K562 (cell line): Measurements from ENCODE around the gene CYLD. TPM values are rescaled to one million over a fixed set of nuclear protein-coding genes. Genes with fewer than 3 reads are reported as not detected.

Experiments
- CC2D1A ChIP-seq: fragments of 450-650 bp; IDR thresholded peaks from 2 replicates; pipeline ENCODE4 v1.6.1; 2017; ENCODE audit warnings: mild to moderate bottlenecking
- GTF2F1 ChIP-seq: IDR thresholded peaks from 2 replicates; pipeline ENCODE4 v1.6.1; 2011; ENCODE audit warnings: low read depth, low read length, improper control_type of control experiment
- HDAC8 ChIP-seq: fragments of 450-650 bp; IDR thresholded peaks from 2 replicates; pipeline ENCODE4 v1.6.1; 2016; ENCODE audit warnings: mild to moderate bottlenecking, missing genetic modification characterization, moderate library complexity, missing compliant biosample characterization
- MYBL2 ChIP-seq, 2 experiments: fragments of 450-650 bp in 1 of 2; sonication (generic) in 1 of 2; formaldehyde crosslinking in 1 of 2; IDR thresholded peaks; 2 replicates each; pipeline versions ENCODE4 v1.6.1 to v1.8.1; 2017 to 2022; ENCODE audit warnings: borderline replicate concordance in 1 of 2, inconsistent platforms in 1 of 2, low read depth in 1 of 2, mild to moderate bottlenecking in 1 of 2, missing genetic modification reagents in 1 of 2, moderate library complexity in 1 of 2
- NFRKB ChIP-seq: fragments of 450-650 bp; IDR thresholded peaks from 2 replicates; pipeline ENCODE4 v1.6.1; 2016; ENCODE audit warnings: low read depth
- RAD21 ChIP-seq, 2 experiments: fragments of 250-450 bp in 1 of 2; fragments of 450-650 bp in 1 of 2; sonication (Bioruptor Pico) in 1 of 2; formaldehyde crosslinking in 1 of 2; IDR thresholded peaks in 1 of 2; conservative IDR thresholded peaks in 1 of 2; 2 replicates each; pipeline versions ENCODE4 v1.4.0 to v1.8.0; 2020 to 2022; ENCODE audit warnings: mild to moderate bottlenecking in 2 of 2, moderate library complexity in 1 of 2
- SIX5 ChIP-seq, 2 experiments: IDR thresholded peaks; 2 replicates each; pipeline ENCODE4 v1.6.1; 2011; ENCODE audit warnings: low read length in 2 of 2, borderline replicate concordance in 1 of 2, low read depth in 1 of 2, mild to moderate bottlenecking in 1 of 2, moderate library complexity in 1 of 2; ENCODE audit not compliant: insufficient read depth in 1 of 2
- polyA plus RNA-seq, 8 experiments: library from polyadenylated mRNA; depleted of rRNA in 4 of 8; stranded (reverse) in 5 of 8; unstranded in 3 of 8; fragments of >200 nt; fragmentation: Nextera tagmentation in 2 of 8; fragmentation: Illumina TruSeq in 1 of 8; extraction: Ambion mirVana in 2 of 8; extraction: Trizol in 1 of 8; gene quantifications; 2 replicates each; pipeline versions ENCODE4 v1.2.1 to v1.2.3, GENCODE V29; 2011 to 2014; ENCODE audit warnings: inconsistent platforms in 1 of 8, missing spikeins in 1 of 8
- total RNA-seq, 7 experiments: library from RNA; depleted of rRNA in 6 of 7; stranded (reverse); fragments of >200 nt in 6 of 7; fragmentation: Illumina TruSeq in 2 of 7; extraction: Trizol in 2 of 7; gene quantifications; 2 replicates each; pipeline versions ENCODE4 v1.2.1 to v1.2.3, GENCODE V29; 2011 to 2021; ENCODE audit warnings: low replicate concordance in 1 of 7
- TF ChIP-seq, protein P1 (sequence below): sonication (generic); formaldehyde crosslinking; IDR thresholded peaks from 2 replicates; pipeline ENCODE4 v1.8.0; 2023; ENCODE audit warnings: mild to moderate bottlenecking, missing genetic modification reagents
- TF ChIP-seq, protein P2 (sequence below): fragments of 450-650 bp; formaldehyde crosslinking; IDR thresholded peaks from 2 replicates; pipeline ENCODE4 v1.4.0; 2020; ENCODE audit warnings: mild to moderate bottlenecking, mixed read lengths
- TF ChIP-seq, protein P3 (sequence below): sonication (generic); formaldehyde crosslinking; IDR thresholded peaks from 2 replicates; pipeline ENCODE4 v1.8.0; 2022; ENCODE audit warnings: mild to moderate bottlenecking, missing genetic modification reagents

Gene CYLD
- total and polyA plus RNA-seq, 9 of the 15 experiments (the other 6 are each of a cell fraction or from before 2014, with no cell fraction given), result 3.4 to 7.4 (median 5.3) TPM

DNA sequence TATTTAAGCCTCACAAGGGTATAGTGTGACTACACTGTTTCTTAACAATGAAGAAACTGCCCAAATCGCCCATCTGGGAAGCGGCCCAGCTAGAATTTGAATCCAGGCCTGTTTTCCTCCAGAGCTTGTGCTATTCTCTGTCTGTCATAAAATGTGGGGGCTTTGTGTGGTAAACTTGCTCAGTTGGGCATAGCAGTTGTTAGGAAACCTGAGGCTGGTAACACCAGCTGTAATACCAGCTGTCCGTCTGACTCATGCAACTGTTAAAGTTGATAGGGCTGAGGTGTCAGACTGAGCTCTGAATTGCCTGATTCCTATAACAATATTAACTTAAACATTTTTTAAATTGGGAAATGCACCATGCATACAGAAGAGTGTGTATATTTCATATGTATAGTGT lies 39.2 kb upstream of the CYLD start (continued):
- TF ChIP-seq, protein P1, sequence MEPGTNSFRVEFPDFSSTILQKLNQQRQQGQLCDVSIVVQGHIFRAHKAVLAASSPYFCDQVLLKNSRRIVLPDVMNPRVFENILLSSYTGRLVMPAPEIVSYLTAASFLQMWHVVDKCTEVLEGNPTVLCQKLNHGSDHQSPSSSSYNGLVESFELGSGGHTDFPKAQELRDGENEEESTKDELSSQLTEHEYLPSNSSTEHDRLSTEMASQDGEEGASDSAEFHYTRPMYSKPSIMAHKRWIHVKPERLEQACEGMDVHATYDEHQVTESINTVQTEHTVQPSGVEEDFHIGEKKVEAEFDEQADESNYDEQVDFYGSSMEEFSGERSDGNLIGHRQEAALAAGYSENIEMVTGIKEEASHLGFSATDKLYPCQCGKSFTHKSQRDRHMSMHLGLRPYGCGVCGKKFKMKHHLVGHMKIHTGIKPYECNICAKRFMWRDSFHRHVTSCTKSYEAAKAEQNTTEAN, result no peak
- TF ChIP-seq RAD21 (CRISPR knock-in tag; conservative IDR thresholded peaks at IDR 0.05 in 1 of 2, IDR thresholded peaks at IDR 0.05 in 1 of 2) (no peak), NFRKB (no peak), CC2D1A (no peak), SIX5 (IDR thresholded peaks at IDR 0.05; ENCODE audit: borderline replicate concordance in 1 of 2, insufficient read depth in 1 of 2, low read depth in 1 of 2, low read length in 2 of 2) (no peak), HDAC8 (no peak), GTF2F1 (no peak), MYBL2 (IDR thresholded peaks at IDR 0.05; ENCODE audit: low read depth) (no peak), MYBL2 (CRISPR knock-in tag; IDR thresholded peaks at IDR 0.05; ENCODE audit: borderline replicate concordance) (no peak)
- TF ChIP-seq, protein P2, sequence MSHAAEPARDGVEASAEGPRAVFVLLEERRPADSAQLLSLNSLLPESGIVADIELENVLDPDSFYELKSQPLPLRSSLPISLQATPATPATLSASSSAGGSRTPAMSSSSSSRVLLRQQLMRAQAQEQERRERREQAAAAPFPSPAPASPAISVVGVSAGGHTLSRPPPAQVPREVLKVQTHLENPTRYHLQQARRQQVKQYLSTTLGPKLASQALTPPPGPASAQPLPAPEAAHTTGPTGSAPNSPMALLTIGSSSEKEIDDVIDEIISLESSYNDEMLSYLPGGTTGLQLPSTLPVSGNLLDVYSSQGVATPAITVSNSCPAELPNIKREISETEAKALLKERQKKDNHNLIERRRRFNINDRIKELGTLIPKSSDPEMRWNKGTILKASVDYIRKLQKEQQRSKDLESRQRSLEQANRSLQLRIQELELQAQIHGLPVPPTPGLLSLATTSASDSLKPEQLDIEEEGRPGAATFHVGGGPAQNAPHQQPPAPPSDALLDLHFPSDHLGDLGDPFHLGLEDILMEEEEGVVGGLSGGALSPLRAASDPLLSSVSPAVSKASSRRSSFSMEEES, result no peak
- TF ChIP-seq, protein P3, sequence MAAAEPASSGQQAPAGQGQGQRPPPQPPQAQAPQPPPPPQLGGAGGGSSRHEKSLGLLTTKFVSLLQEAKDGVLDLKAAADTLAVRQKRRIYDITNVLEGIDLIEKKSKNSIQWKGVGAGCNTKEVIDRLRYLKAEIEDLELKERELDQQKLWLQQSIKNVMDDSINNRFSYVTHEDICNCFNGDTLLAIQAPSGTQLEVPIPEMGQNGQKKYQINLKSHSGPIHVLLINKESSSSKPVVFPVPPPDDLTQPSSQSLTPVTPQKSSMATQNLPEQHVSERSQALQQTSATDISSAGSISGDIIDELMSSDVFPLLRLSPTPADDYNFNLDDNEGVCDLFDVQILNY (CRISPR knock-in tag), result no peak
